Activated CD4-positive, alpha-beta T cell treated with anti-CD3 and anti-CD28 coated beads for 48 hours (primary cell): ENCODE results near the gene CBX6.
"Not testable (repeated sequence)": the region's sequence is repeated elsewhere in the genome, so short reads cannot be mapped to it uniquely, and the experiment has no call there.

Source experiments
- DNase-seq: peaks from one replicate; pipeline ENCODE4 v3.0.0-alpha.2; 2020

Gene CBX6

GRCh38 chr22:38872172-38872830 is at the start of gene CBX6:
CBX6 (minus strand) TSS chr22:38872216; CDS start chr22:38872190, 26 bp downstream.
- DNase-seq, result peak; percentile 96

- no peak for DNase-seq
These were observed 49.8 kb upstream of the CBX6 start for GRCh38 chr22:38921806-38922205.

- no peak for DNase-seq
These were observed 49.1 kb upstream of the CBX6 start for GRCh38 chr22:38921120-38921519.

GRCh38 chr22:38919631-38920190 is 47.7 kb upstream of the CBX6 start:
- DNase-seq, result no peak

- DNase-seq, result no peak
These were observed 39.4 kb upstream of the CBX6 start for GRCh38 chr22:38911434-38911833.

- no peak for DNase-seq
These were observed 35.8 kb upstream of the CBX6 start for GRCh38 chr22:38907767-38908166.

GRCh38 chr22:38906052-38906451 is 34.0 kb upstream of the CBX6 start:
- no peak for DNase-seq

GRCh38 chr22:38904052-38904617 is 32.1 kb upstream of the CBX6 start:
- not testable (repeated sequence) for DNase-seq

- no peak for DNase-seq
These were observed 29.2 kb upstream of the CBX6 start for GRCh38 chr22:38901111-38901641.

GRCh38 chr22:38900677-38901076 is 28.7 kb upstream of the CBX6 start:
- DNase-seq, result no peak

GRCh38 chr22:38891256-38891655 is 19.2 kb upstream of the CBX6 start:
- no peak for DNase-seq

GRCh38 chr22:38890377-38890776 is 18.4 kb upstream of the CBX6 start:
- no peak for DNase-seq

- DNase-seq, result no peak
These were observed 14.3 kb upstream of the CBX6 start for GRCh38 chr22:38886333-38886732.

- no peak for DNase-seq
These were observed 11.1 kb upstream of the CBX6 start for GRCh38 chr22:38882972-38883622.

- DNase-seq, result no peak
These were observed 10.2 kb upstream of the CBX6 start for GRCh38 chr22:38881997-38882879.

- DNase-seq, result no peak
These were observed 9.5 kb upstream of the CBX6 start for GRCh38 chr22:38881464-38881871.

- DNase-seq, result no peak
These were observed 7.9 kb upstream of the CBX6 start for GRCh38 chr22:38879961-38880360.

- no peak for DNase-seq
These were observed 7.2 kb upstream of the CBX6 start for GRCh38 chr22:38879108-38879729.

- DNase-seq, result no peak
These were observed 6.0 kb upstream of the CBX6 start for GRCh38 chr22:38878001-38878400.

GRCh38 chr22:38874529-38875222 is 2.7 kb upstream of the CBX6 start:
- DNase-seq, result no peak
